HG03575 (cell line): ENCODE results near the gene GPC1.

Source experiments
- ATAC-seq: cut with Tn5 transposase; IDR thresholded peaks from one replicate; pipeline ENCODE4 v1.9.1; 2021; ENCODE audit not compliant: unreplicated experiment, insufficient number of reproducible peaks, low FRiP score; ENCODE audit errors: extremely low read depth

Gene GPC1

DNA sequence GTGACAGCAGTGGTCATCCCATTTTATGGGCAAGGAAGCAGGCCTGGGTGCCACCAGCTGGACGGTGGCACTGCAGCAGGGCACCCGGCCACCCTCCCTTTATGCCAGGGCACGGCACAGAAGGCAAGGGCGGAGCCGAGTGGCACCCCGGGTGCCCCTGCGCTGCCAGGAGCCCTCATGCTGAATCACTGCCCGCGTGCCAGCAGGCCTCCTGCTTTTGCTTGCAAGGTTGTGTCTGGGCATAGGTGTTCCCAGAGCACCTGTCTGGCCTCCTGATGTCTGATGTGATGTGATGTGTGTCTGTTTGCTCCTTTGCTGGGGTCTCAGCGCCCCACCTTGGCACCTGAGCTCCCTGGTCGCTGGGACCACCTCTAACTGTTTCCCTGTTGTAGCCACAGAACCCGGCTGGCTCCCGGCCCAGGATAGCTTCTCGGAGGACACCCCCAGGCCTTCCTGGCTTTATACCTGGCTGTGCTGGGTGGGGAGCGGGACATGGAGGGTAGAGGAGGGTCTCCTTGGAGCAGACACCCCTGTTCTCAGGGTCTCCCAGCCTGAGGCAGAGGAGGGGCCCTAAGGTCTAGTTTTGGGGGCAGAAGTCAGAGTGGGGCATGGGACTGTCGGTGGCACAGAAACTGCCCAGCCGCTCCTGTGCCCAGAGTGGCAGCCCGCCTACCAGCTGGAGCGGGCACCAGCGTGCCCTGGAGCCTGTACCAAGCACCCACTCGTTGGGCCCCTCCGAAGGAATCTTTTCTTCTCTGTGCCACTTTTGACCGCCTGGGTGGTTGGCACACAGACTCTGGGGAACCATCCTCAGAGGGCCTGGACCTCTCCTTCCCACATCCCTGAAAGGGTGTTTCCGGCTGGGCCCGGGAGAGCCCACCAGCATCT, 3.6 kb downstream of the GPC1 start:
- no peak for ATAC-seq

DNA sequence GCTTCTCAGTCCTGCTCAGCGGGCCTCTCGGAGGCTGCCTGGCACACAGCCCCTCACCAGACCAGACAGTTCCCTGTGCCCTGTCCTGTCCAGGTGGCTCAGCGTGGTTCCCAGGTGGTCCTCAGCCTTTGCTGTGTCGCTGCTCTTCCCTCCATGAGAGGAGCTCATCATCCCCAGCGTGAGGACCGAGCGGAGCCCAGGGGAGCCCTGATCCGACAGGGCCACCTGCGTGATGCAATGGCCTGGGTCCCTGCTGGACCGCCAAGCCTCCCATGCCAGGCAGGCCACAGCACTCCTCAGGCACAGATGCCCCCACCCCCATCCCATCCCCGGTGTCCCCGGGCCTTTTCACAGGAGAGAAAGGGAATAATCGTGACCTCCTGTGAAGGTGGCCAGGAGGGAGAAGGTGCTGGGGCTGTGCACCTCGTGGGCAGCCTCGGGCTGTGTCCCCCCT, 4.3 kb downstream of the GPC1 start:
- ATAC-seq, result no peak

DNA sequence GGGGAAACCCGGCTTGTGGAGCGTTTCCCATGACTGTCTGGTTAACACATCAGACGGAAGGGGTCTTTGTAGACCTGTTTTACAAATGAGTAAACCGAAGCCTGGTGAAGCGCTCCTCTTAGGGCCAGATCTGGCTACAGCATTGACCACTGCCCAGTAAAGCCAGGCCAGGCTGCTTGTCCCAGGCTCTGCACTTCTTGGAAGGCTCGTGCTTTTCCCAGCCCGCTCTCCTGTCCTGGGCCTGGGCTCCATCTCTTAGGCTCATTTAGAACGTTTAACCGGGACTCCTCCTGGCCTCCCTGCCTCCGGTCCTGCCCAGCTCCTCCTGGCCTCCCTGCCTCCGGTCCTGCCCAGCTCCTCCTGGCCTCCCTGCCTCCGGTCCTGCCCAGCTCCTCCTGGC, 4.8 kb downstream of the GPC1 start:
- no peak for ATAC-seq

DNA sequence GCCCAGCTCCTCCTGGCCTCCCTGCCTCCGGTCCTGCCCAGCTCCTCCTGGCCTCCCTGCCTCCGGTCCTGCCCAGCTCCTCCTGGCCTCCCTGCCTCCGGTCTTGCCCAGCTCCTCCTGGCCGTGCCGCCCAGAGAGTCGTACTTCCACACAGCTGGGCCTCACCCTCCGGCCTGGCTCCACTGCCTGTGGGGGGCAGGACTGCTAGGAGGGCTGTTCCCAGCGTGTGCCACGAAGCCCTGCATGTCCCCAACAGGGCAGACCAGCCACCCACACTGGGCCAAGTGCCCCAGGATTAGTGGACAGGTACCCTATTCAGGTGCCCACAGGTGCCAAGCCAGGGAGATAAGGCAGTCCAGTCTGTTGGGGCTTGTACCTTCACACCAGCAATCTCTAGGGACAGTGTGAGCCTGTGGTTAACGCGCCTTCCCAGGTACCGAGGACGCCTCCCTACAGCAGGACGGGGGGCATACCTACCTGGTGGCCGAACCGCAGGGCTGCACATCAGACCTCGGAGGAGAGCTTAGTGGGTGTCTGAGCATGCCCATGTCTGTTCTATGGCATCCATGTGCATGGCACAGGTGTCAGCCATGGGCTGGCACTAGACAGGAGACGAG, 5.3 kb downstream of the GPC1 start:
- ATAC-seq, result no peak

DNA sequence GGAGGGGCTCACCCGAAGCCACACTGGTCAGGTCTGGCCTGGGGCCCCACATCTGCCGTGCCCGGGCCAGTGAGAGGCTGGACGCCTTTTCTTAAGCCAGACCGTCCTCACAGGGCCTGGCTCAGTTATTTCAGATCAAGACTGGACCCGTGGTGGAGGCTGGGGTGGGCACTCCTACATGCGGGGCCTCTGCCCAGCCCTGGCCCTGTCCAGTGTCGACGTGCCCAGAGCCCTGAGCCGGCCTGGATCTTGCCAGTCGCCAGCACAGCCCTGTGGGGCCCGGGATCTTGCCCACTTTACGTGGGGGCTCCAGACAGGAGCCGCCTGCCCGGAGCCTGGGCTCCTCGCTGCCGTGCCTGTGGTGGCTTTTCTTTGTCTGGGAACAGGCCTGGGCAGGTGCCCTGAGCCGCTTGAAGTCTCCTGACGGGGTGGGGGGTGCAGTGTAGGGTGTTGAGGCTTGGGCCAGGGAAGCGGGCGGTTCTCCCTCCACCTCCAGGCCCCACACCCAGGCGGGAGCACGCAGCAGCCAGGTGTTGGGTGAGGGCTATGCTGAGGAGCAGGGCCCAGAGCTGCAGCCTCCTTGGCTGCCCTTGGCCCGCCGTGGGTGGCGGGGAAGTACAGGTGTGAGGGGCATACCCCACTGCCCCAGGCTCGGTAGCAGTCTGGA, 6.0 kb downstream of the GPC1 start:
- no peak for ATAC-seq

DNA sequence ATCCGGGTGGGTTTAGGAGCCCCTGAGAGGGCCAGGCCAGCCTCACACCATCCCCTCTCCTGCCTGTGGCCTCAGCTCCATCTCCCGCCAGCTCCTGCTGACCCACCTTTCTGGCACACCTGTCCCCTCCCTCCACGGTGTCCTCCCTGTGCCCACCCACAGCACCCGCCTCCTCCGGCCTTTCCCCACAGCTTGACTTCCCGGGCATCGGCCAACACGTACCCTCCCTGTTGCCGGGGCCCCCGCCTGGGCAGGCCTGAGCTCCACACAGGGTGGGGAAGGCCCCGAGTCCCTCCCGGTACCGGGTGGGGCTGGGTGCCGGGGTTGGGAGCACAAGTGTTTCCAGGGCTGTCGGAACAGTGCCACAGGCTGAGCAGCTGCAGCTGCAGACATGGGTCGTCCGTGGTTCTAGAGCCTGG, 6.5 kb downstream of the GPC1 start:
- ATAC-seq, result no peak

DNA sequence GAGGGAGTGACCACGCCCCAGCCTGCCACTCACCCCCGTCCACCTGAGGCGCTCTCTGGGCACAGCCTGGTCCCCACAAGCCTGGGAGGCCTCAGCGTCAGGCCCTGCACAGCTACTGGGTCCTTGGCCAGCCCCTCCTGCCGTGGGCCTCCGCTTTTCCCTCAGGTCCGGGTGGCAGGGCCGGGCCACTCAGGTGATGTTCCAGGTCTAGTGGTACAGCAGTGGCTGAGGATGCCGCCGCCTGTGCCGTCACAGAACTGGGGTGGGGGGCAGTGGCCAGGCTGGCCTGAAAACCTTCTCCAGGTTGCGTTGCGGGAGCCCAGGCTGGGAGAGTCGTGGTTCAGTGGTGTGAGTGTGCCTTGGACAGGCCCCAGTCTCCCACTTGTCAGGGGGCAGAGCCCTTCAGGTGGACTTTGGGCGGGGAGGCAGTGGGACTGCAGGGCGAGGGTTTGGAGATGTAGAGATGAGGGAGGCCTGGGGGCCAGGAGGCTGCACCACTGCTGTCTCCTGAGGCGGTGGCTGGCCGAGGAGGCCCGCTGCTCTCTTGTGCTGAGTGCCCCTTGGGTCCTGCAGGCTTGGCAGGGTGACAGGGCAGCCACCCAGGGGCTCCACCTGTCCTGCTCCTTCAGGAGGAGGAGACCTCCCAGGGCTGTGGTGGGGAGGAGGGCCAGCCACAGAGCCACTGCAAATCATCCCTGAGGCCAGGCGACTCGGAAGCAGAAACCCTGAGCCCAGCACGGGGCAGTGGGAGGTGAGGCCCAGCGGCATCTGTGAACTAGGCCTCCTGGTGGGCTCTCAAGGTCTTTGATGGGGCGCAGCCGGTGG, 7.6 kb downstream of the GPC1 start:
- ATAC-seq, result no peak

DNA sequence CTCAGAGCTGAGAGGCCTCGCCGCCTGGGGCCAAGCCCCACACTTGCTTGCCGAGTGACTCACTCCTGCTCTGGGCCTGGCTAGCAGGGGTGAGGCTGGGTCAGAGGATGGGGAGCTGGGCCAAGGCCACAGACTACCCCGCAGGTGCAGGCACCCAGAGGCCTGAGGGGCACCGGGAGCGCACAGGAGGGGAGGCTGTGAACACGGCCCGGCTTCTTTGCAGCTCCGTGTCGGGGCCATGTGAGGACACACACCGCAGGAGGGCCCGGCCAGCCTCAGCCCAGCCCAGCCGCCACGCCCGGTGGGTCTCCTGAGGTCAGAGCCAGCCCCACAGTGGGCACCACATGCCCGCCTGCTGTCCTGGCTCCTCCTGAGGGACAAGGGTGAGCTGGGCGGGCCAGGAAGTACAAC, 8.4 kb downstream of the GPC1 start:
- ATAC-seq, result no peak

DNA sequence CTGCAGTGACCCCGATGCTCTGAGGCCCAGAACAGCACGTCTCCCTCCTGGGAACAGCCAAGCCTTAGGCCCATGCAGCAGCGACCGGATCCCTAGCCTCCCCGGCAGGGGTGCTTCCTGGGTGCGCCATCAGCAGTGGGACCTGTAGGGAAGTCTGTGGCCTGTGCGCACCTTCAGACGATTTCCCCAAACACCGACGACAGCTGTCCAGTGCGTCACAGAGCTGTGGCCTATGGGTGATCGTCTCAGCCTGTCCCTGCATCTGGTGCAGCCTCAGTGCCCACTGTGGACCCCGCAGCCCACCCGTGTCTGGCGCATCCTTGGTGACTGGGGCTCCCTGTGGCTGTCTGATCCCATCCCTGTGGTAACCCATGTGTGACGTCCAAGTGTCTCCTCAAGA, 9.0 kb downstream of the GPC1 start:
- no peak for ATAC-seq

DNA sequence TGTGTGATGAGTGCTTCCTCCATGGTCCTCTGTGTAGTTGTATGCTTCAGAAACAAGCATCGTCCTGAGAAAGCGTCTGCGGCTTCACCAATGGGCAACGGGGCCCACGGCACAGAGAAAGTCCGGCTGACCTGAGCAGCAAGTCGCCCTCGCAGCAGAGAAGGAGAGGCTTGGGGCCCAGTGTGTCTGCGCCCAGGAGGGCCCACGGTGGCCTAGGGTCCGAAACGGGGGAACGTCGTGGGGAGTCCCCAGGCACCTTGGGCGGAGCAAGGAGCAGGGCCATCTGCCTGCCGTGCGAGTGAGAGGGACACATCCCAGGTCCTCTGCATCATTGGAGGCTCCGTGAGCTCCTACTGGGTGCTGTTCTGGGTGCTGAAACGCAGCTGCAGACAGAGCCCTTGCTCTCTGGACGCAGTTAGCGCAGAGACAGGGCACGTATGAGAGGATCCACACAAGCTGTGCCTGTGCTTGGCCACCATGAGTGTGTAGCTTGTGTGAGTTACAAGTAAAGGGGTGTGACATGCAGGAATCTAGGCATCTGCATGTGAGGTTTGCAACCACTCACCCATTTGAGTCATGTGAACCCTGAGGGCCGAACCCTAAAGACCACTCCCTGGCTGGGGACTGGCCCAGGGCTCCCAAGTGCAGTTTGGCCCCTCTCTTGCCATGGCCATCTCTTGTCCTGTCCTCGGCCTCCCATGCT, 10.6 kb downstream of the GPC1 start:
- no peak for ATAC-seq

DNA sequence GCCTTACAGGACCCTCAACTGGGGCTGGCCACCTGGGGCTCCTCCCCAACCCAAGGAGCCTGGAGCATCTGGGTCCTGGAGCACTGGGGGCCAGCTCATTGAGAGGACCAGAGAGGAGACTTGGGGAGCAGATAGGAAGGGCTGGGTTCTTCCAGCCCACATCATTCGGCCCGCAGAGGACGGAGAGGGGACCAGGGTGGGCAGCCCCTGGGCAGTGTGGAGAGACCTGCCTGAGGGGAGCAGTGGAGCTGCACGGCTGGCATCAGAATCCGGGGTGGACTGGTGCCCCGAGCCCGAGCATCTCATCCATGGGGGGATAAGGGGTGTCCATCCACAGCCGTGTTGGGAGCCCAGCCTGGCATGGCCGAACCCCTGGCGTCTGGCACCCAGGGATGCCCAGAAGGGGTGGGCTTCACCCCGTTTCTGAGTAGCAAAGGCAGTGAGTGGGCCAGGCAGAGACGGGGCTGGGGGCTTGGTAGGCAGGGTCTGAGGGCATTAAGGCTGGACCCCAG, 11.3 kb downstream of the GPC1 start:
- ATAC-seq, result no peak

DNA sequence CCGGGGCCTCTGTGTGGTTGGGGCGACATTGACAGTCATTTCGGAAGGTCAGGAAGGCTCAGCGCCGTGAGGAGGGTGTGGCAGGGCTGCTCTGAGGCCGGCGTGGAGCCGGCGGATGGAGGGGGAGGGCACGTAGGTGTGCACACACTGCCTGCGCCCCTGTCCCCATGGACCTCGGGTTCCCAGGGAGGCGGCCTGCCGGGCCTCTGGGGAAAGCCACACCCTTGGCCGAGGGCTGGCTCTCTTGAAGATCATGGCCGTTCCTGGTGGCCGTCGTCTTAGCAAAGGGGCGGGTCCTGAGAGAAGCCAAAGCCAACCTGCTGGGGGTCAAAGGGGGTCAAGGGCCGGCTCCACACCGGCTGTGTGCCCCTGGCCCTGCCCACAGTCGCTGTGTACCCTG, 11.9 kb downstream of the GPC1 start:
- ATAC-seq, result no peak

DNA sequence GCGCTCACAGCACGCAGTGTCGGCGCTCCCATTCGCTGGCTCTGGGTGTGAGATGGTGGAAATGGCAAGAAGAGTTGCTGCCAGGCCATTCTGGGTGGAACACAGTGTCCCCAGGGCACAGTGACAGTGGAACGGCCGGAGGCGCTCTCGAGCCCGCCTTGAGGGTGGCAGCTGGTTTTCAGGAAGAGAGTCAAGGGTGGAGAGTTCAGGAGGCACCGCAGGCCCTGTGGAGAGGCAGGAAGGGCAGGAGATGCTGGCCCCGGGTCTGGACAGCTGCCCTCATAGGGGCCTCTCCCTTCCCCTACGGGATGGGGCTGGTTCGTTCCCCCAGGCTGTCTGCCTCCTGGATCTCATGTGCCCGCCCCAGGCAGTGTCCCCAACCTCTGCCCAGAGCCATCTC, 12.5 kb downstream of the GPC1 start:
- no peak for ATAC-seq

DNA sequence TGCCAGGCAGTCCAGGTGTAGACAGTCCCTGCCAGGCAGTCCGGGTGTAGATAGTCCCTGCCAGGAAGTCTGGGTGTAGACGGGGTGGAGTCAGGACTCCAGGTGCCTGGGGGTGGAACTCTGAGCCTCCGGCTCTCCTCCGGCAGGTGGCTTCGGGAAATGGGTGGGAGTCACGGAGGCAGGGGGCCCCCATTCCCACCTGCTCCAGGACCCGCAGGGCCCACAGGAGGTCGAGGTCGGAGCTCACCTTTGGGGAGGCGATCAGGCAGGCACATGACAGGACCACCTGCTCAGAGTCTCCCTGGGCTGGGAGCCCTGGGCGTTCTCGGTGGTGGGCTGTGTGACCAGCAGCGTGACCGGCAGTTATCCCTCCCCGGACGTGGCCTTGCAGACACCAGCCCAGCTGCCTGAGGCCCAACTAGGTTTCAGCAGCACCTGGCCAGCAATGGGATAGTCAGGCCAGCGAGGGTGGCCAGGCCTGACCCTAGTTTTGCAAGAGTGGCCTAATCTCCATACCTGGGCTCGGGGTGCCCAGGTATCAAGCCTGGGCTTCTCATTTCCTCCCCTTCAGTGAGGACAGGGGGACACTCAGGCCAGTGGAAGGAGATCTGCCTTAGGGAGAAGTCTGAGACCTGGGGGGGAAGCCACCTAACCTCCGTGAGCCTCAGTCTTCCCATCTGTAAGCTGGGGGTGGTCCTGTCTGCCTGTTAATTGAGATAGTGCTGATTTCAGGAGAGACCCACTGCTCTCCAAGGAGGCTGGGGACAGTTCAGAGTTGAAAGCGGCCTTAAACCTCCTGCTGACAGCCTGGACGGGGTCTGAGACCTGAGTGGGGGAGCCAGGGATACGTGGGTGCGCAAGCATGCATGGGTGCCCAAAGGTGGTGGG, 13.2 kb downstream of the GPC1 start:
- ATAC-seq, result no peak

DNA sequence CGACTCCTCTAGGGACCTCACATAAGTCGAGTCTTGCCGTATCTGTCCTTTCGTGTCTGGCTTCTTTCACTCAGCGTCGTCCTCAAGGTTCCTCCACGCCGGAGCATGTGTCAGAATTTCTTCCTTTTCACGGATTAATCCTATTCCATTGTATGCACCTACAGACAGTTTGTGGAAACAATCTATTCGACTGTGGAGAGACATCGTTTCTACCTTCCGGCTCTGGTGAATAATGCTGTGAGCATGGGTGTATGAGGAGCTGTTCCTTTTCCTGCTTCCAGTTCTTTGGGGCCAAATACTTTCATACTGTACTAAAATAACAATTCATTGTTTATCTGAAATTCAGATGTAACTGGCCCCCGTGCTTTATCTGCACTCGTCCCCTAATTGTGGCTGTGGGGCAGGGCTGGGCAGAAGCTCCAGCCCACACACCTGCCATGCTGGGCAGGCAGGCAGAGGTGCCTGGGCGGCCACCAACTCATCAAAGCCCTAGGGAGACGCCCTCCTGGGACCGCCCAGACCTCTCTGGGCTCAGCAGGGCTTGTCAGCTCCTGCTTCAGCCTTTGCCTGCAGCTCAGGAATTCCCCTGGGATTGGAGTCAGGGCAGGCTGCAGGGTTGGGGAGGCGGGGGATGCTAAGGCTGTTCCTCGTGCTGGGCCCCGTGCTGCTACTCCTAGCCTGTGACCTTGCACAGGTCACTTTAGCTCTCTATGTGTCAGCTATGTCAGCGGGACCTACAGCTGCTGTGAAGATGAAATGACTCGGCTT, 14.5 kb downstream of the GPC1 start:
- ATAC-seq, result no peak

DNA sequence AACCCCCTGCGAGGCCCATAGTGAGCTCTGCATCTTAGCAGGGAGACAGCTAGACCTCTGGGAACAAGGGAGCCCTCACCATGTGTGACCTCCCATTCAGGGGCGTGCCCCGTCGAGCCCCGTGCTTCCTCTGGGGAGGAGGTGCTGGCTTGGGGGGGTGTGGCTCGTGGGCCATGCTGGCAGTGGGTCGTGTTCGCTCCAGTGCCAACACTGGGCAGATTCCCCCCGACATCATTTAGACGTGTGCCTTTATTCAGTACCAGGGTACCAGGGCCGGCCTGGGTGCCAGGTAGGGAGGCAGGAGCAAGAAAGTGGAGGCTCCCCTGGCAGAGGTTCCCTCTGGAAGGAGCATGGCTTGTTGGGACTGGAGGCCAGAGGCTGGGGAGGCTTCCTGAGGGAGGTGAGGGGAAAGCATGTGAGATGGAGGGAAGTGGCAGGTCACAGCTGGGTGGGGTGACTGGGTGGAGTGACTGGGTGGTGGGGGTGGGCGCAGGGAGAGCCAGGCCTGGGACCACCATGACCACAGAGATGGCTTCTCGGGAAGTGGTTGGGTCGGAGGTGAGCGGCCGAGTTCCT, 15.2 kb downstream of the GPC1 start:
- ATAC-seq, result no peak
